ENCODE results near the gene MFN2.

DNA sequence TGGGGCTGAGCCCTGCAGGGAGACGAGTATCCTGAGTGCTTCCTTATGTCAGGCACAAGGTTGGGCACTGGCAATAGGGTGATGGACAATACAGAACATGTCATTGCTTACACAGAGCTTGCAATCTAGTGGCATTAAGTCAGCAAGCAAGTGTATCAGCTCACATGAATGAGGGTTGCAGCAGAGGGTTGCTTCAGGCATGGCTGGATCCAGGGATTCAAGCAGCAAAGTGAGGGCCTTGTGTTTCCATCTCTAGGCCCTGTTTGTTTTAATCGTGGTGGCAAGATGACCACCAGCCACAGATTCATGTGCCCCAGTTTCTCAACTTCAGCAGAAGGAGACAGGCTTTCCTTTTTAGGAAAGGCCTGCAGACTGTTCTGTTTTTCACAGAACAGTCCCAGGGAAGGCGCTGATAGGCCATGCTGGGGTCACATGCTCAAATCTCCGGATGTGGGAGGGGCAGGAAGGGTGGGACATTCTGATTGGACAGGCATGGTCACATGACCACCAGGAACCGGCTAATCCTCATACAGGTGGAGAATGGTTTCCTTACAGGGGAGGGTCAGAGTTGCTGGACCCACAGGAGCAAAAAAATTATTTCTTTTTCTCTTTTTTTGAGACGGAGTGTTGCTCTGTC is 31.3 kb upstream of the MFN2 start:
- TF ChIP-seq, protein P1, sequence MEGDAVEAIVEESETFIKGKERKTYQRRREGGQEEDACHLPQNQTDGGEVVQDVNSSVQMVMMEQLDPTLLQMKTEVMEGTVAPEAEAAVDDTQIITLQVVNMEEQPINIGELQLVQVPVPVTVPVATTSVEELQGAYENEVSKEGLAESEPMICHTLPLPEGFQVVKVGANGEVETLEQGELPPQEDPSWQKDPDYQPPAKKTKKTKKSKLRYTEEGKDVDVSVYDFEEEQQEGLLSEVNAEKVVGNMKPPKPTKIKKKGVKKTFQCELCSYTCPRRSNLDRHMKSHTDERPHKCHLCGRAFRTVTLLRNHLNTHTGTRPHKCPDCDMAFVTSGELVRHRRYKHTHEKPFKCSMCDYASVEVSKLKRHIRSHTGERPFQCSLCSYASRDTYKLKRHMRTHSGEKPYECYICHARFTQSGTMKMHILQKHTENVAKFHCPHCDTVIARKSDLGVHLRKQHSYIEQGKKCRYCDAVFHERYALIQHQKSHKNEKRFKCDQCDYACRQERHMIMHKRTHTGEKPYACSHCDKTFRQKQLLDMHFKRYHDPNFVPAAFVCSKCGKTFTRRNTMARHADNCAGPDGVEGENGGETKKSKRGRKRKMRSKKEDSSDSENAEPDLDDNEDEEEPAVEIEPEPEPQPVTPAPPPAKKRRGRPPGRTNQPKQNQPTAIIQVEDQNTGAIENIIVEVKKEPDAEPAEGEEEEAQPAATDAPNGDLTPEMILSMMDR (IDR thresholded peaks at IDR 0.05) = no peak
- no peak for TF ChIP-seq POLR2A (IDR thresholded peaks at IDR 0.05)
